Measurements from ENCODE around the gene ARL6IP1. TPM values are rescaled to one million over a fixed set of nuclear protein-coding genes. Genes with fewer than 3 reads are reported as not detected.
A peak's percentile ranks its signal among the peaks of the same experiment; 100 is the strongest.

Gene ARL6IP1
- total RNA-seq, 1 donor from 2014 or later: 98.3 TPM

DNA sequence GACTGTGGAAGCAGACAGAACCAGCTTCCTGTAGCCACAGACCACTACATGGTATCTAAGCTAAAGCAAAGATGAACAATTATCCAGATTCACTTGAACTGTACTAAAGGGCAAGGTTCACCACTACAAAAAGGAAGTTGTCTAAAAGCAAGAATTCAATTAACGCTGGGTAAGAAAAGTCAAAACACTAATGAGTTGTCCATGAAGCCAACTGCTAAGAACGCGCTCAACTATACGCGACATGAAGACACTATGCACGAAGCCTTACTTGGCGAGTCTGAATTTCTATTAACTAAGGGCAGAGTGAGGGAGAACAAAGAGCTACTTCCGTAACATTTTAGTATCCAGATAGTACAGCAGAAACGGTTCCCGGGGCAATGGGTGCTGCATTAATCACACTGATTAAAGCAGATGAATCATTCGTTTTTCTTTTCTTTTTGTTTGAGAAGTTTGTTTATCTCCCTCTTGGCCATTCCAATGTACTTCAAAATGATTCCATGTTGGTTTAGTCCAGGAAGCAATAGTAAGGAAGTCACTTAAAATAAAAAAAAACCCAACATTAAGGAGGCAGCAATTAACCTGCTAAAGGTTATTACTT, 8.4 kb downstream of the ARL6IP1 start:
- Mint-ChIP-seq H3K9me3 (peaks cover 3% of the 10 kb centered on the region), H3K27me3 (no peaks in the 10 kb centered on the region), H3K36me3 (ENCODE audit: low read depth) (peaks cover 78% of the 10 kb centered on the region), H3K27ac (no peak overlapping the region), H3K4me1 (peaks cover 26% of the 10 kb centered on the region), H3K4me3 (no peak overlapping the region)
- DNase-seq: no peak
- ChIA-PET CTCF (interaction anchor here (5.4 kb wide), 1 partner anchor 10 kb away, joined by 31 read pairs; the partner anchor contains the start of gene ARL6IP1), POLR2A (interaction anchor here (6.1 kb wide), 1 partner anchor 8 kb away, joined by 156 read pairs; the partner anchor contains the start of gene ARL6IP1)
- ATAC-seq (ENCODE audit: low read depth): no peak
- TF ChIP-seq, protein P1, sequence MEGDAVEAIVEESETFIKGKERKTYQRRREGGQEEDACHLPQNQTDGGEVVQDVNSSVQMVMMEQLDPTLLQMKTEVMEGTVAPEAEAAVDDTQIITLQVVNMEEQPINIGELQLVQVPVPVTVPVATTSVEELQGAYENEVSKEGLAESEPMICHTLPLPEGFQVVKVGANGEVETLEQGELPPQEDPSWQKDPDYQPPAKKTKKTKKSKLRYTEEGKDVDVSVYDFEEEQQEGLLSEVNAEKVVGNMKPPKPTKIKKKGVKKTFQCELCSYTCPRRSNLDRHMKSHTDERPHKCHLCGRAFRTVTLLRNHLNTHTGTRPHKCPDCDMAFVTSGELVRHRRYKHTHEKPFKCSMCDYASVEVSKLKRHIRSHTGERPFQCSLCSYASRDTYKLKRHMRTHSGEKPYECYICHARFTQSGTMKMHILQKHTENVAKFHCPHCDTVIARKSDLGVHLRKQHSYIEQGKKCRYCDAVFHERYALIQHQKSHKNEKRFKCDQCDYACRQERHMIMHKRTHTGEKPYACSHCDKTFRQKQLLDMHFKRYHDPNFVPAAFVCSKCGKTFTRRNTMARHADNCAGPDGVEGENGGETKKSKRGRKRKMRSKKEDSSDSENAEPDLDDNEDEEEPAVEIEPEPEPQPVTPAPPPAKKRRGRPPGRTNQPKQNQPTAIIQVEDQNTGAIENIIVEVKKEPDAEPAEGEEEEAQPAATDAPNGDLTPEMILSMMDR (IDR thresholded peaks at IDR 0.05): no peak
- intact Hi-C loops (cut with micrococcal nuclease): no loop called here

DNA sequence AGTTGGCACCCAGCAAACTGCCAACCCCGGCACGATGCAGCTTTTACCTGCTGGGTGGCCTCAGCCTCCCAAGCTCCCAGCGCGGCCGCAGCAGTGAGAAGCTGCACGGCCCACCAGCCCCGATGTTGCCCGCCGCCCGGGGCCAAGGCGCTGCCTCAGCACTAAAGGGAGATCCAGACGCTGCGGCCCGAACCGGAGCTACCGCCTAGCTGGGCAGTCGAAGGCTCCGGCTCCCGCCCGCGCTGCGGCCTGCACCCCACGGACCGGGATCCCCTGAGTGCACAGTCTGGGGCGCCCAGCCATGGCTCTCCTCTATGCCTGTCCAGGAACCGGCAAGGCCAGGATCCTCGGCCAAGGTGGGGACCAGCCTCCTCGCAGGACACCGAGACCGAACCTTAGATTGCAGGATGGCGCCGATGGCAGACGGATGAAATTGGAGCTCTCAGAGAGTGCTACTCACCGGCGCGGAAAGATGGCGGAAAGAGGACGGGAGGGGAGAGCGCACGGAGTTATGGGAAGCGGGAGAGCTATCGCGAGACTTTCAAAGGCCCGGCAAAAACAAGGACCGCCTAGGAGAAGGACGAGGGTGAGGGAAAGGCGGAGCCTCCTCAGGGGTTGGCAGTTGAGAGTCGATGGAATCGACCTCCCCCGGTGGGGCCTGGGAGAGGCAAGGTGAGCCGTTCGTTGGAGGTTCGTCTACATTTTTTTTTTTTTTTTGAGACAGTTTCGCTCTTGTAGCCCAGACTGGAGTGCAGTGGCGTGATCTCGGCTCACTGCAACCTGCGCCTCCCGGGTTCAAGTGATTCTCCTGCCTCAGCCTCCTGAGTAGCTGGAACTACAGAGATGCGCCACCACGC, 11.3 kb downstream of the ARL6IP1 start, which contains the start of gene RPS15A:
RPS15A (minus strand) TSS at position 485 of the 857 bp plus-strand sequence. CDS start 1,221 bp downstream, outside the sequence.
- peaks cover 85% of the 10 kb centered on the region for H3K36me3 Mint-ChIP-seq (ENCODE audit: low read depth)
- peak; percentile 98 for ATAC-seq (ENCODE audit: low read depth)

DNA sequence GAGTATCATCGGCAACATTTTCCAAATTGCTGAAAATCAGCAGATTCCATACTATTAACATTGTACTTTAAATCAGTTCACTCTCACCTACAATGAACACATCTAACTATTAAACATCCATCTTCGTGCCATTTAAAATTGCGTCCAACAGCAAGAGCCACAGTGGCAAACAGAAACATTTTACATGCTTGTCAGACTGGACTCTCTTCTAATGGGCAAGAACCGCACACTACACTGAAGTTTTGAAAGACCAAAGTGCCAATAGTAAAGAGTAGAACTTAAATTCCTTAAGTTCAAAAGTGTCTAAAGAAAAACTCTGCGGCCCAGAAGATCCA, 11.9 kb downstream of the ARL6IP1 start:
- peaks cover 57% of the 10 kb centered on the region for H3K4me1 Mint-ChIP-seq
- intact Hi-C loops (cut with micrococcal nuclease): no loop called here
- CTCF ChIA-PET: interaction anchor here (5.4 kb wide), 1 partner anchor 13 kb away, joined by 31 read pairs; the partner anchor contains the start of gene ARL6IP1

More for the DNA sequence above, 11.3 kb downstream of the ARL6IP1 start, which contains the start of gene RPS15A:
- CTCF ChIA-PET: interaction anchor here (5.4 kb wide), 1 partner anchor 13 kb away, joined by 31 read pairs; the partner anchor contains the start of gene ARL6IP1
- Mint-ChIP-seq H3K9me3 (peaks cover 3% of the 10 kb centered on the region), H3K4me1 (peaks cover 51% of the 10 kb centered on the region), H3K4me3 (peak within 1 kb of the TSS; percentile 98), H3K27me3 (no peaks in the 10 kb centered on the region), H3K27ac (peak within 1 kb of the TSS; percentile 89)
- intact Hi-C loops (cut with micrococcal nuclease): loop anchor here (1.0 kb wide), 2 partner anchors 11 to 928 kb away; partner anchors contain the start of genes ARL6IP1, IQCK and KNOP1
- POLR2A ChIA-PET: interaction anchor here (0.5 to 6.1 kb wide), 14 partner anchors 10 to 1776 kb away, joined by 3 to 156 read pairs (median 4); partner anchors contain the start of genes ARL6IP1, CCP110, COQ7 and IQCK
- DNase-seq: peak; percentile 79
- TF ChIP-seq, protein P1 (IDR thresholded peaks at IDR 0.05): no peak

DNA sequence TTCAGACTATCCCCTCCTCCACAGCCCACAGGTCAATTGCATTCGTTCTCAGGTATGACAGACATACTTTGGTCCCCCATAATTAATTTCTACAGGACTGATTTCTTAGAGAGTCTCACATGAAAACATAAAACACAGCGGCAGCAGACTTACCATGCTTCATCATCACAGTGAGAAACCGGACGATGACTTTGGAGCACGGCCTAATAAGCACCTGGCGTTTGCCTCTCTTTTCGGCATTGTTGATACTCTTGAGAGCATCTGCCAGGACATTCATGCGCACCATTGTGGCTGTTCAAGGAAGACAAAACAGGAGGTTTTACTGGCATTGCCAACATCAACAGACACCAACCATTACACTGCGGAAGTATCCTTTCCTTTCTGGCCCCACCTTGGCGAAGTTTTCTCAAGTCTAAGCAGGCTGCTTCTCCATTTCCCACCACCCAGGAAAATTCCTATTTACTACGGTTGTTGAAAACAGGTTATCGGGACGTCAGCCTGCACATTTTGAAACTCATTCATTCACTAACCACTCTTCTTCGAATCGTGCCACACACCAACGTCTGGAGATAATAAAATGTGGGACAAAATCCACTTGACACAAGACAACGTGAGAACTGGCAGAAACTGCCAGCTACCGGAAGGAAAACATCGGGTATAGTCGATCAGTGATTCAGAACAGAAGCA, 12.4 kb downstream of the ARL6IP1 start:
- DNase-seq (no peak), ATAC-seq (ENCODE audit: low read depth) (no peak)
- Mint-ChIP-seq H3K36me3 (ENCODE audit: low read depth) (peaks cover 87% of the 10 kb centered on the region), H3K27ac (peak overlapping the region; percentile 89), H3K4me3 (peak overlapping the region; percentile 98), H3K4me1 (peaks cover 58% of the 10 kb centered on the region), H3K27me3 (no peaks in the 10 kb centered on the region), H3K9me3 (peaks cover 3% of the 10 kb centered on the region)
- POLR2A ChIA-PET: interaction anchor here (0.5 to 6.1 kb wide), 5 partner anchors 12 to 767 kb away, joined by 3 to 156 read pairs (median 6); partner anchors contain the start of genes ARL6IP1, COQ7, SMG1 and VPS35L
- intact Hi-C loops (cut with micrococcal nuclease): no loop called here
- TF ChIP-seq, protein P1 (IDR thresholded peaks at IDR 0.05): no peak
- CTCF ChIA-PET: interaction anchor here (5.4 kb wide), 1 partner anchor 14 kb away, joined by 31 read pairs; the partner anchor contains the start of gene ARL6IP1

More for the DNA sequence above, 11.9 kb downstream of the ARL6IP1 start:
- H3K9me3 Mint-ChIP-seq: peaks cover 3% of the 10 kb centered on the region
- H3K4me3 Mint-ChIP-seq: peak overlapping the region; percentile 98
- POLR2A ChIA-PET: interaction anchor here (0.5 to 6.1 kb wide), 8 partner anchors 11 to 1776 kb away, joined by 3 to 156 read pairs (median 4); partner anchors contain the start of genes ARL6IP1, COQ7, SMG1 and VPS35L
- H3K36me3 Mint-ChIP-seq (ENCODE audit: low read depth): peaks cover 88% of the 10 kb centered on the region
- ATAC-seq (ENCODE audit: low read depth): no peak
- peak overlapping the region; percentile 89 for H3K27ac Mint-ChIP-seq
- TF ChIP-seq, protein P1 (IDR thresholded peaks at IDR 0.05): no peak
- no peaks in the 10 kb centered on the region for H3K27me3 Mint-ChIP-seq
- DNase-seq: no peak

All from activated B cell treated with CpG ODN at 0.5 μM for 24 hours (primary cell).